GM19238 (cell line): ENCODE measurements around the gene ABCB7.
"Not testable (repeated sequence)": the region's sequence is repeated elsewhere in the genome, so short reads cannot be mapped to it uniquely, and the experiment has no call there.

Experiments used
- DNase-seq: peaks from one replicate; pipeline ENCODE4 v3.0.0; 2011; ENCODE audit warnings: low spot score; ENCODE audit not compliant: insufficient read length

Gene ABCB7

GRCh38 chrX:75106772-75107171 lies 49.3 kb downstream of the ABCB7 start:
- no peak for DNase-seq

GRCh38 chrX:75096331-75096730 lies 59.8 kb downstream of the ABCB7 start:
- DNase-seq, result no peak

- DNase-seq, result no peak
Measured at GRCh38 chrX:75086731-75087195, 69.3 kb downstream of the ABCB7 start.

- no peak for DNase-seq
Measured at GRCh38 chrX:75084757-75085156, 71.3 kb downstream of the ABCB7 start.

- no peak for DNase-seq
Measured at GRCh38 chrX:75076429-75076828, 79.7 kb downstream of the ABCB7 start.

GRCh38 chrX:75074475-75074874 lies 81.6 kb downstream of the ABCB7 start:
- no peak for DNase-seq

- no peak for DNase-seq
Measured at GRCh38 chrX:75071334-75071733, 84.7 kb downstream of the ABCB7 start.

GRCh38 chrX:75067931-75068330 lies 88.2 kb downstream of the ABCB7 start:
- no peak for DNase-seq

GRCh38 chrX:75061701-75062100 lies 94.4 kb downstream of the ABCB7 start:
- no peak for DNase-seq

- no peak for DNase-seq
Measured at GRCh38 chrX:75051047-75051446, 105.0 kb downstream of the ABCB7 start.

- DNase-seq, result no peak
Measured at GRCh38 chrX:75045369-75045768, 110.7 kb downstream of the ABCB7 start.

- not testable (repeated sequence) for DNase-seq
Measured at GRCh38 chrX:75044142-75044541, 111.9 kb downstream of the ABCB7 start.

- no peak for DNase-seq
Measured at GRCh38 chrX:75038925-75039324, 117.2 kb downstream of the ABCB7 start.
